ENCODE results near the gene CKB.

Gene CKB

GRCh38 chr14:103522649-103523574, at the start of gene CKB:
Gene CKB (minus strand): TSS chr14:103522830. CDS start chr14:103522493, 337 bp downstream.
- no peak within 1 kb of the TSS for H3K9ac ChIP-seq (ENCODE audit: low read depth, low read length, poor library complexity, severe bottlenecking)

GRCh38 chr14:103569408-103569807, 46.8 kb upstream of the CKB start:
- Histone ChIP-seq H3K79me2 (ENCODE audit: insufficient read depth, low read length) (peaks cover 51% of the 10 kb centered on the region), H3K4me1 (ENCODE audit: insufficient read depth, low read length, poor library complexity, severe bottlenecking) (peaks cover 9% of the 10 kb centered on the region), H3K4me3 (ENCODE audit: low read length, poor library complexity, severe bottlenecking) (no peak overlapping the region), H3K36me3 (ENCODE audit: insufficient read depth, low read length) (peaks cover 15% of the 10 kb centered on the region; the same call in 1 of the 2 replicates), H4K20me1 (ENCODE audit: insufficient read depth, low read length, poor library complexity, severe bottlenecking) (peaks cover 16% of the 10 kb centered on the region), H3K4me2 (ENCODE audit: low read depth, low read length, poor library complexity, severe bottlenecking) (no peak overlapping the region), H3K9ac (ENCODE audit: low read depth, low read length, poor library complexity, severe bottlenecking) (no peak overlapping the region), H3K27me3 (ENCODE audit: insufficient read depth, low read length, poor library complexity, severe bottlenecking) (no peaks in the 10 kb centered on the region), H3K9me2 (replicated peaks; ENCODE audit: low read depth, low read length) (no peaks in the 10 kb centered on the region), H3F3A (ENCODE audit: low read depth) (no peaks in the 10 kb centered on the region), H3K9me3 (ENCODE audit: insufficient read depth, low read depth, low read length) (no peaks in the 10 kb centered on the region), H2AFZ (ENCODE audit: low read length) (no peak overlapping the region)
- no peak for TF ChIP-seq CTCF (conservative IDR thresholded peaks at IDR 0.05; ENCODE audit: low read length)
- no peak for TF ChIP-seq EZH2phosphoT487 (IDR thresholded peaks at IDR 0.05; ENCODE audit: borderline replicate concordance)

More at GRCh38 chr14:103522649-103523574, at the start of gene CKB:
- H3K9me2 ChIP-seq (replicated peaks; ENCODE audit: low read depth, low read length): no peaks in the 10 kb centered on the region
- no peak for TF ChIP-seq EZH2phosphoT487 (IDR thresholded peaks at IDR 0.05; ENCODE audit: borderline replicate concordance)
- no peak within 1 kb of the TSS for H3K4me2 ChIP-seq (ENCODE audit: low read depth, low read length, poor library complexity, severe bottlenecking)
- no peaks in the 10 kb centered on the region for H3K36me3 ChIP-seq (ENCODE audit: insufficient read depth, low read length)
- H3F3A ChIP-seq (ENCODE audit: low read depth): no peaks in the 10 kb centered on the region
- H3K4me3 ChIP-seq (ENCODE audit: low read length, poor library complexity, severe bottlenecking): no peak within 1 kb of the TSS
- peaks cover 1% of the 10 kb centered on the region; the same call in 1 of the 2 replicates for H3K79me2 ChIP-seq (ENCODE audit: insufficient read depth, low read length)
- no peaks in the 10 kb centered on the region for H4K20me1 ChIP-seq (ENCODE audit: insufficient read depth, low read length, poor library complexity, severe bottlenecking)
- H3K9me3 ChIP-seq (ENCODE audit: insufficient read depth, low read depth, low read length): no peaks in the 10 kb centered on the region
- H3K4me1 ChIP-seq (ENCODE audit: insufficient read depth, low read length, poor library complexity, severe bottlenecking): peaks cover 4% of the 10 kb centered on the region
- no peak within 1 kb of the TSS for H2AFZ ChIP-seq (ENCODE audit: low read length)
- no peaks in the 10 kb centered on the region for H3K27me3 ChIP-seq (ENCODE audit: insufficient read depth, low read length, poor library complexity, severe bottlenecking)

- Histone ChIP-seq H3K4me1 (ENCODE audit: insufficient read depth, low read length, poor library complexity, severe bottlenecking) (peaks cover 13% of the 10 kb centered on the region), H3K9ac (ENCODE audit: low read depth, low read length, poor library complexity, severe bottlenecking) (no peak overlapping the region), H3K9me2 (replicated peaks; ENCODE audit: low read depth, low read length) (no peaks in the 10 kb centered on the region), H3K27me3 (ENCODE audit: insufficient read depth, low read length, poor library complexity, severe bottlenecking) (no peaks in the 10 kb centered on the region), H3K79me2 (ENCODE audit: insufficient read depth, low read length) (peaks cover 56% of the 10 kb centered on the region), H3K9me3 (ENCODE audit: insufficient read depth, low read depth, low read length) (no peaks in the 10 kb centered on the region), H4K20me1 (ENCODE audit: insufficient read depth, low read length, poor library complexity, severe bottlenecking) (peaks cover 16% of the 10 kb centered on the region), H2AFZ (ENCODE audit: low read length) (no peak overlapping the region), H3K4me2 (ENCODE audit: low read depth, low read length, poor library complexity, severe bottlenecking) (no peak overlapping the region), H3K36me3 (ENCODE audit: insufficient read depth, low read length) (peaks cover 10% of the 10 kb centered on the region; the same call in 1 of the 2 replicates), H3F3A (ENCODE audit: low read depth) (no peaks in the 10 kb centered on the region), H3K4me3 (ENCODE audit: low read length, poor library complexity, severe bottlenecking) (no peak overlapping the region)
- no peak for TF ChIP-seq CTCF (conservative IDR thresholded peaks at IDR 0.05; ENCODE audit: low read length)
- no peak for TF ChIP-seq EZH2phosphoT487 (IDR thresholded peaks at IDR 0.05; ENCODE audit: borderline replicate concordance)
These were observed 46.3 kb upstream of the CKB start for GRCh38 chr14:103568952-103569351.

All from Loucy (cell line).